Measurements from ENCODE around the gene ST7. TPM values are rescaled to one million over a fixed set of nuclear protein-coding genes. Genes with fewer than 3 reads are reported as not detected.
A peak's percentile ranks its signal among the peaks of the same experiment; 100 is the strongest.

The ST7 gene
- polyA plus RNA-seq, 5 donors = 44.7 to 61.6 (median 54.7) TPM

DNA sequence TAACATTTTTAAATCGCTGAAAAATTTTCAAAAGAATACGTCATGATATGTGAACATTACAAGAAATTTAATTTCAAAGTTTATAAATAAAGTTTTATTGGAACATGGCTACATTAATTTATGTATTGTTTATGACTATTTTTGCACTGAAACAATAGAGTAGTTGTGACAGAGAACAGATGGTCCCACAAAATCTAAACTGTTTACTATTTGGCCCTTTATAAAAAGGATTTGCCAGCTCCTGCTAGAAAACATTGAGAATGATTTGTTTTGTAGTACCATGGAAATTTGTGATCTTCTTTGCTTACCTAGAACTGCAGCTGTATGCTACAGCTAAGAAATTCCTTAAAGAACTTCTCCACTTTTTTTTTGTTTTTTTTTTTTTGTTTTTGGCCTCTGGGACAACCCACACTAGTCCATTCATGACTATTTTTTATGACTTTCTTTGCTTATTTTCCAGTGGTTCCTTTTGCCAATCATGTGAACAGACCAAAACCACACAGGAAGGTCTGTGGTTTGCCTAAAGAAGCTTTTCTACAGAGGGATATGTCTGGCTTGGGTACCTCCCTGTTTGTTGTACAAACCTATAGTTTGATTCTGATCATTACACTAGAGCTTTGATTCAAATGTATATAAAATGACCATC is 55.7 kb downstream of the ST7 start:
- DNase-seq = no peak

DNA sequence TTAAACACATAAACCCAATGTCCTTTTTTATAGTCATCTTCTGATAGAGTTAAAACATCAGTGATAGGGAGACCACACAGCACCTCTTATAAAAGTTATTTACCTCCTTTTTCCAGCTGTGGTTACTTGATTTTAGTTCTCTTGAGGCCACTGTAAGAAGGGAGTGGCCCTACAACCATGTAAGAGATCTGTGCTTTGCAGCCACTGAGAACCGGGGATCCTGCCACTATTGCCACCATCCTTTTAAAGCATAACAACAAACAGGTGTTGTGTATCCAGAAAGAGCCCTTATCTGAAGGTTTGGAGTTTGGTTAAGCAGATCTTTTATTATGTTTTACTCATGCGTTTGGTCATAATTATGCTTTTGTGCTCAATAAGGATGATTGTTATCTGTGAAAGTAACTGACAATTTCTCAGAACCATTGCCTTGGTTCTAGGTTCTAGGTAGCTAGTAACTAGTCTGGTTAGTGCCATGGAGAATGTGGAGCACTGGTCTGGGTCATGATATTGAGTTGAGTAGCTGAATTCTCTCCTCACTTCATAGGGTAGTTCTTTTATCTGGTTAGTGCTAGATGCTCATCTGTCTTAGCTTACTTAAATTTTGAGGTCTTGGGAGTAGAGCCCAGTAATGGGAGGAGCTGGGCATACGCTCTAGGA is 56.5 kb downstream of the ST7 start:
- DNase-seq = no peak

DNA sequence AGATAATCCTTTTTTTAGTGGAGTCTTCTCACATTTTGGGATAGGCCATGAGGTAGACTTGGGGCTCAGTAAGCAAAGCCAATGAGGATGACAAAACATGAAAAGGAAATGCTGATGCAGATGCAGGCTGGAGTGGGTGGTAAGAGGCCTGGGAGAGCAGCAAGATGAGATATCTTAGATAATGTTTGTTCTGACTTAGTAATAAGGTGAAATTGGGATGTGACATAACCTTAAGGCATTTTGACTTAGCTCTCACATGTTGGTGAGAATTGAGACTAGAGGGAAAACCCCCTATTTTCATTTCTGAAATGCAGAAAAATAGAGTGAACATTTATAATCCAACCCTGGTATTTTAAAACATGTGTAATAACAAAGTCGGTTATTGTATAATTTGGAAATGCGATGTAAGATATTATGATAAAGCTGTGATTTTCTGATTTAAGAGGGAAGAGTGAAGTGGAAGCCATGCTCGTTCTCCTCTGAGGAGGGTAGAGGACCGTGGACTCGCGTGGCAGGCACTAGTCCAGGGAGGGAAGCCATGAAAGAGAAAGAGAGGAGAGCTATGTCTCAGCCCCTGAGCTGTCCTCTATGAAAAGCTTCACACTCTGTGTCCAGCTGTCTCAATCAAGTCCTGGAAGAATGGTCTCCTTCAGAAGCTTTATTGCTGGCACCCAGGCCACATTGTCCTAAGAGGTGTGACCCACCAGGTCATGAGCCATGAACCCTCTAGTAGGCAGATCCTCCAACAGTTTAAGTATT is 57.3 kb downstream of the ST7 start:
- no peak for DNase-seq

DNA sequence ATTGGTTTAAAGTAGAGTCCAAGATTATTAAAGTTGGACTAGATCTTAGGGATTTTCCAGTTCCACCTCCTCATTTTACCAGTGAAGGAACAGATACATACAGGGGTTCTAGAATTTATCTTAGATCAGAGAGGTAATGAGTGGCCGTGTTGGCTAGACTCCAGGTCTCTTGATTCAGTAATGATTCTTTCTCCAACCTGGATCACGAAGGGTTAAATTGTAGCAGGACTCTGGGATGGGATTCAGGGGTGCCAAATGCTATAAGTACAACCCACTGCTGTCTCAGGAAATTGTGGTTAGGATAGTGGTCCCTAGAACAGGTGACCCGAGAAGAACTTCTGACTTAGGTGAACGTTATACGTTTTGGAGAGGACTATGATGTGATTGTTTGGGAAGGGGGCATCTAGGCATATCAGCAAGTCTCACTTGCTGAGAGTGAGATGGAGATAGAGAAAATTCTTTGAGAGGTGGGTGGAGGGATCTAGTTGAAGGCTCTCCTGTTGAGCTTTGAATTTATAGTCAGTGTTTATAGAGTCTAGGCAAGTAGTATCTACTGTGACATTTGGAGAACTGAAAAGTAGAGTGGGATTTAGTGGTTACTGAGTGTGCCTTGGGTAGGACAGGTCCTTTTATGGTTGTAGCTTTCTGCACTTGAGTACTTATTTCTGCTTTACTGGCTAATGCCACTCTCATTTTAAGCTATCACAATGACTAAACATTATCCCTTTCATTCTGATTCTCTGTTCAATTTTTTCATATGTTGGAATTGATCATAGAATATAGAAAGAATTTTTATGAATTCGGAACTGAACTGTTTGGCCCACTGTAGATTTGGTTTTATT is 58.3 kb downstream of the ST7 start:
- no peak for DNase-seq

DNA sequence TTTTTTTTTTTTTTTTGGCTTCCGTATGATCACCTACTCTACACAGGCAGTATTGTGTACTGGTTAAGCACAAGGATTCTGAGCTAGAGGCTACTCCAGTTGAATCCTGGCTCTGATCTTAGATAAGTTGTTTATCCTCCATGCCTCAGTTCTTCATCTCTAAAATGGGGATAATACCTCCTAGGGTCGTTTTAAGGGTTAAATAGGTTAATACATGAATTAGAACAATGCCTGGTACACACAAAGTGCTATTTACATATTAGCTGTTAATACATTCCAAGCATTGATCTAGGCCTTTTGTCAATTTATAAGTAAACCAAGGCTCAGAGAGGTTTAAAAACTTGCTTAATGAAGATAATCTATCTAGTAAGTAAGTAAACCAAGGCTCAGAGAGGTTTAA is 59.0 kb downstream of the ST7 start:
- no peak for DNase-seq

DNA sequence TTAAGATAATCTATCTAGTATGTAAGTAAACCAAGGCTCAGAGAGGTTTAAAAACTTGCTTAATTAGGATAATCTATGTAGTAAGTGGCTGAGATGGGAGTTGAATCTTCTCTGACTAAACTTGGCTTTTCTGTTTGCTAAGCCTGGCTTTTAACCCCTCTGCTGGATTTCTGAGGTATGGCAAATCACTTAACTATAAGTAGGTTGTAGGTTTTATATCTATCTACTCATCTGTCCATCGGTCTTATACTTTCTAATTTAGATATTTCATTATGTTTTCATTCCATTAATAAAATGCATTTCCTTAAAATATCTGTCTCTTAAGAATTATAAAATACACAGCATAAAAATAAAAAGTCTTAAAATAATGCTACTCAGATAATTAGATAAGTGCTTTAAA is 59.4 kb downstream of the ST7 start:
- no peak for DNase-seq

DNA sequence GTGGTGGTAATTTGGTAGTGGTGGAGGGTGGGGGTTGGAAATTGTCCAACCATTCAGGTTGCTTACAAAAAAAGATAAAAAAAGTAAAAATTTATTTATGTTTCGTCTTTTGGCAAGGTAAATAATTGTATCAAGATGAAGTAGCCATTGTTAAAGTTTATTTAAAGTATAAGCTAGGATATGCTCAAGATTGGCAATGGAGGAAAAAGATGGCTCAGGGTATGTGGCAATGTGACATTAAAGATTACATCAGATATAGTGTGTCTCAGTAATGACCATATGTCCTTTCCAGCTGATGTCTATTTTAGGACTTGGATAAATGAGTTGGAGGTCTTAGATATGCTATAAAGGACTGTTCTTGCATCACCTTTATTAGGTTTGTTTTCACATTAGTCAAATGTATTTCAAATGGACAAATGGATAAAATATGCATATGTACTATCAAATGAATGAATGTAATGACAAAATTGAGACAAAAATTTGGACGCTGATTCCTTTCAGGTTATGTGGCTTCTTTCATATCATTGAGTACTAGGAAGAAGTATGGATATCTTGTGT is 60.9 kb downstream of the ST7 start:
- DNase-seq = no peak

DNA sequence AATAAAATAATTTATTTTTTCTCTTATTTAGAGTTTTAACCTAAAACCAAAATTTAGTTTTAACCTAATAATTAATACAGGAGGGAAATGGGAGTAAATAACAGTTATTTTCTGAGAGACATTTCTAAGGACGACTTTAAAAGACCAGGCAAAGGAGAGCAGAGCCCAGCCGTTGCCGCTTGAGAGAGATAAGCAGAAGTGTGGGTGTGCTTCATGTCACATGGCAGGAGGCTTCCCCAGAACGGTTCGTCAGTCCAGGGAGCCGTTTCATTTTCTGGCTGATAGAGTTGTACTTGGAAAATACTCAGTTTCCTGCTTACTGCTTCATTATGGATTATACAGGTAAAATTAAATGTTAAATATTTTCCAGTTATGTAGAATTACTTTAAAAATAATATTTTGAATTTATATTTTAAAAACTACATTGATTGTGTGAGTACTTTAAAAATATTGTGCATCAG is 61.4 kb downstream of the ST7 start:
- no peak for DNase-seq

DNA sequence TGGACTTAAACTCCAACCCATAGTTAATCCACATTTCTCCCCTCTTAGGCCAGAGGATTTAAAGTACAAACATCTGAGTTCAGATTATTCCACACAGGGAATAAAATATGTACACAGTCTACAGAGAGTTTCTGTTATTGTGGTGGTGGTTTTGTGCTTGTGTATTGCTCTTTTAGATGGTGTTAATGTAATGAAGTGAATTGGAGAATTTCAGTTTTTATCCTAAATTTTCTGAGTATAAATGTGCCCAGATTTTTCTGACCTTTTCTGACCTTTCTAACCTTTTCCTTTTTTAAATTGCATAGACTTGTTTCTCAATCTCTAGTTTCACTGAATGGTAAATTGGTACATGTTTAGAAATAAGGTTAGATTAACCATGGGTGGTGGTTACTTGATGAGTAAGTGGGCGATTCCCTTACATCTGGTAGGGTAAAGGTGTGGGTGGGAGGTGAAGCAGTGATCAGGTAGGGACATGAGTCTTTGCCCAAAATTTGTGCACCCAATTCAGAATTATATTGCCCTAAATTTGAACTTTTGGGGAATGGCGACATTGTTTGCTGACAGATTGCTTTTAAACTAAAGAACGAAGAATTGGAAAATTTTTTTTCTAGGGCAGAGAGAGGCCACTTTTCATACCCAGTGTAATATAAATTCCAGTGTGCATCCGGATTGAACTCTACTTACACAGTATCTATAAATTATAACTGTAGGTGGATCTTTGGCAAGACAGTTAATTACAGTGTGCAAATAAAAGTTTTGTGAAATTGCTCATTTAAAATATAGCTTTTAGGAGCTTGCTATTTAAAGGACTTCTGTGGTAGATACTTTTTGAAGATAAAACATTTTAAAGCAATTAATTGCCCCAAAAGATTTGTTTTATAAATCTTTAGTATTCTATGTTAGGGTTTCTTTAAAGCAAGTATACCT is 62.2 kb downstream of the ST7 start:
- no peak for DNase-seq

DNA sequence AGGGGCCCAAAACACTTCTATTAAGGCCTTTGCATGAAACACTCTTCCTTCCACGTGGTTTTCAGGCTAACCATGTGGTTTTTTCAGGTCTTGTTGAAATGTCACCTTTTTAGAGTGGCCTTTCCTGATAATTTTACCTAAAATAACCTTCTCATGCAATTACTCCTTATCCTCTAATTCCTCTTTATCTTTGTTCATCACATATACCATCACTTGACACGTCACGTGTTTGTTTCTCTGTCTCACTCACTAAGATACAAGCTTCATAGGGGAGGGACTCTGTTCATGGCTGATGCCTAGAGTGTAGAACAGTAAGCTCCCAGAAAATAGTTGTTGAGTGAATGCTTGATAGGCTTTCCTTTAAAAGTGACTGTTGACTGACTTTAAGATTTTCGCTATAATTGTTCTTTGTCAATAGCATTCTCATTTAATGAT is 63.7 kb downstream of the ST7 start:
- no peak for DNase-seq

DNA sequence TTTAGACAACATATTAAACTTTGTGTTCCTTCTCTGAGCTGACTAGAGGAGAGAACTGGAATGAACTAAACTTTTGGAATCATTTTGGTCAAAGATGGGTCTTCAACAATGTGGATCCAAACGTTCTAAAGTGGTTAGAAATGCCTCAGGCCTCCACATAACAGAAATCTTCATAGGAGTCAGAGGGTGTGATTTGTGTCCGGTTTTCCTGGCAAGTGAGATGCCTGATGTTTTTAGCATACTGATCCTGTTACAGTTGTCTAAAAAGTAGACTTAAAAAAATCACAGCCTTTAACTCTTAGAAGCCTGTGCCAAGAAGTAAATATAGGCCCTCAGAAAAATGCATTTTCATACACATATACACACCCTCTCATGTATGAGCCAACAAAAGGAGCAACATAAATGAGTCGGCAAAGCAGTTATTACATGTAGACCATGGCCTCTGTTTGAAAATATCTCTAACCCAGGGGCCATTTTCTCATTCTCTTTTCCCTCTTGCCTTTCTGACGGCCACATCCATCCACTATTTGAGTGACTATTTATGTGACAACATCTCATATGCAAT is 64.5 kb downstream of the ST7 start:
- DNase-seq = no peak

DNA sequence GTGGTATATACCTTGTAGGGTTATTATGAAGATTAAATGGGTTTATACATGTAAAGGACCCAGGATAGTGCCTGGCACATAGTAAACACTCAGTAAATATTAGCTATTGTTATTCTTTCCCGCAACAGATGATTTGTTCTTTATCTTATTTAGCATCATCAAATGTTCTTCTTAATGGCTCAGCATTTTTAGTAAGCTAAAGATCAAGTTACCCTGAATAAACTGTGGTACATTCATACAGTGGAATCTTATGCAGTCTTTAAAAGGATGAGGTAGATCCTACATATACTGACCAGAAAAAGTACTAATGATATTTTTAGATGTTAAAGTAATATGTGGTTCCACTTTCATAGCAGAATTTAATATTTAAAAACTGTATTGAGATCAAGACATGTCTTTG is 65.4 kb downstream of the ST7 start:
- no peak for DNase-seq

DNA sequence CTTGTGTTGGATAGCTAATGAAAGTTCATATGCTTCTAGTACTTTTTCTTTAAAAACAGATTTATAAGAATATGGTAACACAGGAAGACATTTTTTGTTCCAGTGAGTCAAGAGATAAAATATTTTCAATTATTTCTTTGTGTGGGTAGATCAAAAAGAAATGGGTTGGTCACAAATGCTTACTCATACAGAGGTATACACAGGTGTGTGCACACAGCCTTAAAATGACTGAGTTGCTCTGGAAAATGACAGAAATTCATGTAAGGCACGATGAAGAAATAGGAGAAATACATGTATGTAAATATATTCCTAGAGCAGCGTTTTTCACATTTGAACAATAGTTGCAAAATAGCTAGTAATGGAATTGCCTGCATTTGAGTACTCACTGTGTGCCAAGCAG is 66.0 kb downstream of the ST7 start:
- no peak for DNase-seq

DNA sequence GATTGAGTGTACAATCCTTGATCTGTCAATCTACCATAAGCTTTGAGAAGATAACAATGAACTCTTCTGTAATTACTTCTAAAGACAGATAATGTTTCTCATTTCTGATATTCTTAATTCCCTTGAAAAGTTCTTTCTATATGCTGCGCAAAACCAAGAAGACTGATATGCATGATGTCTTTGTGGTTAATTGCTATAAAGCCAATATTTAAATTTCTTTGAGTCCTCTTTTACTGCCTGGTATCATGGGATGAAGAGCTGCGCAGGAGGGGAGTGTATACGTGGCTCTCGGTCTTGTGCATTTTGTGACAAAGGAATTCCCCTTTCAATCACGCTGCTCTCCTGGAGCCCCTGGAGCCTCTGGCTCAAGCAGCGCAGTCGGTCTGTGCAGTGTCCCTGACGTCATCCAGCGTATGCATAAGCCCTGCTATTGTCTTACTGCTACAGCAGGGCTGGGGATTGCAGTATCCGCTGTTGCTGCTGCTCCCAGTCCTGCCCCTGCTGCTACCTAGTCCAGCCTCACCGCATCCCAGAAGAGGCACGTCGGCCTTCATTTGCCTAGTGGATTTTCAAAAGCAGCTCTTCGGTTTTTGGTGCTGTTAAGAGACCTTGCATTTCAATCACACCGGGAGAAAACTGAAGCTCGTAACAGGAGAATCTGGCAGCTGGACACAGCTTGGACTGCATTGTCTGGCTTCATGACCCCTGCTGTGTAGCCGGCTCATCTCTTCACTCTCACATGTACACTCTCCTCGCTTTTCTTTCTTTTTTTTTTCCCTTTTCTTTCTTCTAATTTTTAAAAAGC is 66.7 kb downstream of the ST7 start:
- DNase-seq = peak; percentile 88 to 89

DNA sequence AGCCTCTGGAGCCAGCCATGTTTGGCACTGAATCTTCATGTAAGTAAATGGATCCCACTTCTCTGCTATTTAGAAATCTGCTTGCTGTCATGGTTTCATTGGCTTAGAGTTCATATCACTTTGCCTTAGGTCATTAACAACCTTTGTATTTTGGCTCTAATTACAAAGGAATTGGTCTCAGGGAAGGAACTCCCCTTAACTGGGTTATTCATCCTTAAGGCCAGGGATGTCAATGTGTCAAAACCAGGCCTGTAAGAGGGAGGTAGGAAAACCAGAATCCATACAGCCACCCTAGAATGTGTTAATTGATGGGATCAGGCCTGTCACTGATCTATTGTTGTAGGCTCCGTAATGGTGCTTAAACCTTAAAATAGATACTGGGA is 67.3 kb downstream of the ST7 start:
- DNase-seq = peak in 1 of 2 donors; percentile 49

DNA sequence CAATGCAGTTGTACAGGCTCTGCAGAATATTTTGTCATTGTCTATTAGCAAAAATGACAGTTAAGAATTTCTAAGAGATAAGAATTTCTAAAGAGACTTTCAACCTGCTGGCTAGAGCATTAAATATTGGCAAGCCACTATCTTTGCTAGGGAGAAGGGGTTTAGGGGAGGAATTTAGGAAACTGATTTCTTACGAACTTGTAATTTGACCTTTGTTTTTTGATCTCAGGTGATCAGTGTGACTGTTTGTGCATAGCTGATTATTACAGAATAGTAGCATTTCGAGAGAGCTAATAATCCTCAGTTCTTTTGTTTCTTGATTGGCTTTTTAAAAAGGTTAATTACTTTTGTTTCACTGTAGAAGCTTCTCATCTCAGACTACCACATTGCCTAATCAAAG is 68.1 kb downstream of the ST7 start:
- no peak for DNase-seq

DNA sequence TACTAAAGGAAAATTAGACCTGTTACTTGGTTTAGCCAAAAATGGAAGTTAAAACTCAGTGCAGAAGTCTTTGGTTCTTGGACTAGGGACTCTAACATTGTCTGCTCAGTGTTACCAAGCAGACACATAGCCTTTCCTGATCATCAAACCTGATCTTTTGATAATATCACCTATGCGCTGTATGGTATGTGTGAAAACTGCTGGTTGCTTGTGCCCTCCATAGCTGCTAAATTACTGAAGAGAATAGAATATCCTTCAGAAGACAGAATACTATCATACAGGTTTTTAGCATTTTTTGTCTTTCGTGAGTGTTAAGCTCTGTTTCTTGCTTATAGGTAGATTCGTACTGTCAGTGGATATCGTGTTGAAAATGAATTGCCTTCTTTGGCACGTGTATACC is 68.7 kb downstream of the ST7 start:
- DNase-seq = no peak

DNA sequence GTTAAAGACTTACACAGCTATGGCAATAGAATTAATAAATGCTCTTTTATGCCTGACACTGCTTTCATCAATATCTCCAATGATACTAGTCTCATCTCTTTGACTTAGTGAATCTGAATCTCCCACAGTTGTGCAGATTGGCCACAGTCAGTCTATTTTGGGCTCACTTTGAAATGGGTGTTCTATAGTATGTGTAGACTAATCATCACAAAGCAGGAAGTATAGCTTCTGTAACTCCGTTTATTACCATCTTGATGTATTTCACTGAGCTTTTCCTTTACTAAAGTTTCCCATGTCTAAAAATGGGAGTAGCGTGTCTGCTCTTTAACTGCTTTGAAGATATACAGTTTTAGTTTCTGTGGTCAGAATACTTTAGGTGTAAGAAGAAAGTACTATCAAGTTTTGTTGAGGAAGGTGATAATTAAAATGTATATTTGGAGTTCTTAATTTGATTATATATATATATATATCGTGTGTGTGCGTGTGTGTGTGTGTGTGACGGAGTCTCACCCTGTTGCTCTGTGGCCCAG is 70.1 kb downstream of the ST7 start:
- DNase-seq = no peak

DNA sequence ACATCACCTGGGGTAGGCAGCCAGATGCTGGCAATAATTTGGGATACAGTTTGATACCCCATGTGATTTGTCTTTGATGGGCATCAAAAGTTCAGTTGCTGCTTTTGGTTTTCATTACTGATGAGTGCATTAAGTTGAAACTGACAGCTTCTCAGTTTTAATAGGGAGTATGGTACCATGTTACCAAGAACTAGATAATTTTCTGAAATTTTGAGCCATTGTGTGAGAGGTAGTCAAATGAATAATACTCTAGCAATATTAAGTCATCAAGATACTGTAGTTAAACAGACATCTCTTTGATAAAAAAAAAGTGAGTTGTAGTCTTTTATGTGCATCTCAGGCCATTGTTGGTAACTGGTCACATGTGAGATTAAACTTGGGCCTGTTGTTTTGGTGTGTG is 71.5 kb downstream of the ST7 start:
- no peak for DNase-seq
